CD4-positive, alpha-beta T cell treated with Interferon gamma for 1 hour (primary cell): Measurements from ENCODE around the gene ADAM22.

Source experiments
- DNase-seq: peaks from one replicate; pipeline ENCODE4 v3.0.0-alpha.2; 2020

Gene ADAM22

GRCh38 chr7:87961754-87962153 lies 27.7 kb downstream of the ADAM22 start:
- DNase-seq: no peak

DNA sequence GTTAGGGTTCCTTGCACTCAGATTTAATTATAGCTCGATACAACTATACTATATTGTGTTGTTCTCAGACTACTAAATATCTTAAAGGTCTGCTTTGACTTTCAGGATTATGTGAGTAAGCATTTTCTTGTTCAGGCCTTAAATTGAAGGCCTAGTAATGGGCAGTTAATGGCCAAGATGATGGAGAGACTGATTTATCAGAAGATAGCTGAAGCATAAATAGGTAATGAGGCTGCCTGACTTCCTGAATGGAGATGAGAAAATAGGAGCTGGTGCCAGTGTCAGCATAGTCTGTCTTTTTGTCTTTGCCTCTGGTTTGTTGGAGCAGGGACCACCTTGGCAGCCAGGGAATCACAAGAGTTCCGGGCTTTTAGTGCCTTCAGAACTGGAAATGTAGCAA lies 32.2 kb downstream of the ADAM22 start:
- DNase-seq: no peak

GRCh38 chr7:87968021-87968420 lies 34.0 kb downstream of the ADAM22 start:
- no peak for DNase-seq

GRCh38 chr7:87982116-87982515 lies 48.1 kb downstream of the ADAM22 start:
- no peak for DNase-seq

GRCh38 chr7:87984088-87984487 lies 50.0 kb downstream of the ADAM22 start:
- DNase-seq: no peak

- DNase-seq: no peak
Measured at GRCh38 chr7:87993269-87993668, 59.2 kb downstream of the ADAM22 start.

DNA sequence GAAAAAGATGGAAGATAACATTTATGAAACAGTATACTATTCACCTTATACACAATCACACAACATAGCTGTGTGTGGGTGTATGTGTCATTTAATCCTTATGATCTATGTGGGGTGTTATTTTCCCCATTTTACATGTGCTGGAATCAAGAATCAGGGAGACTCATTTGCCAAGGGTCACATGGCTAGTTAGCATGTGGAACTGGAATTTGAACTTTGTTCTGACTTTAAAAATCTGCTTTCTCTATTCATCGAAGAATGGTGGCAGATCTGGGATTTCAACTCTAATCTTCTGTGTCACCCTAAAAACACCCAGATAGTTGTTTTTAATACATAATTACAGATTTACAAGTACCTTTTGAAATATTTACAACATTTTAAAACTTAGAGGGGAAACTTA lies 65.2 kb downstream of the ADAM22 start:
- DNase-seq: no peak

- DNase-seq: no peak
Measured at GRCh38 chr7:88001744-88002530, 67.9 kb downstream of the ADAM22 start.

- DNase-seq: no peak
Measured at GRCh38 chr7:88002617-88003016, 68.6 kb downstream of the ADAM22 start.

GRCh38 chr7:88003581-88003980 lies 69.5 kb downstream of the ADAM22 start:
- DNase-seq: no peak

DNA sequence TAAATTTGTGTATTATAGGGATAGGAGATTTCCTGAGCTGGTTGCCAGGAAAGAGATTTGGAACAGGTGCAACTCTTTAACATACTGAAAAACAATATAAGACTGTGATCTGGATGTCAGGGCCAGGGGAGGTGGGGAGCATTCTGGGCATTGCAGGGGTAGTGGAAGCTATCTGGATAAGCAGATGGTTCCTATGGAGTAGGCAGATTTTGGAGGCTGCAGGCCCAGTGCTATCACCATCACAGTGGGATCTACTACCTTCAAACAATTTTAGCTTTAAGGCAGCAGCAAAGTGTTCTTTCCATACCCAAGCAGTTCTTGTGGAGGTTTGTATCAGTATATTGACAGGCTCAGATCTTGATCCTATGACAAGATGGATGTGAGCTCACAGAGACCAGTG lies 71.1 kb downstream of the ADAM22 start:
- DNase-seq: no peak

GRCh38 chr7:88009651-88010050 lies 75.6 kb downstream of the ADAM22 start:
- DNase-seq: no peak

- no peak for DNase-seq
Measured at GRCh38 chr7:88012086-88012485, 78.0 kb downstream of the ADAM22 start.

DNA sequence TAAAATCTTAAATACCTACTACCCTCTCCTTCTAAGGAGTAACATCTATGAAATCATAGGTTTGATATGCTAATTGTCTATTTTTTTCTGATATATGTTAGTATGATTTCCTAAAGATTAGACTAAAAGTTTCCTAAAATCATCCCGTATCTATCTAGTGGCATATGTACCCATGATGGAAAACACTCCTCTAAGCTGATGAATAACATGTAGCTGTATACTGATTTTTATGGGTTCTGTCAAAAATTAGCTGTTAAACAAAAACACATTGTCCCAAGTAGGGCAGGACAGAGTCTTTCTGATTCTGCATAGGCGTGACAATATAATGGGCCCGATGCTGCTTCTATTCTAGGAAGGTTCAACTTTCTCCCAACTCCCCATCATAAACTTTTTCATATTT lies 79.9 kb downstream of the ADAM22 start:
- DNase-seq: no peak

- DNase-seq: no peak
Measured at GRCh38 chr7:88014581-88014980, 80.5 kb downstream of the ADAM22 start.

GRCh38 chr7:88015309-88015708 lies 81.3 kb downstream of the ADAM22 start:
- DNase-seq: no peak

DNA sequence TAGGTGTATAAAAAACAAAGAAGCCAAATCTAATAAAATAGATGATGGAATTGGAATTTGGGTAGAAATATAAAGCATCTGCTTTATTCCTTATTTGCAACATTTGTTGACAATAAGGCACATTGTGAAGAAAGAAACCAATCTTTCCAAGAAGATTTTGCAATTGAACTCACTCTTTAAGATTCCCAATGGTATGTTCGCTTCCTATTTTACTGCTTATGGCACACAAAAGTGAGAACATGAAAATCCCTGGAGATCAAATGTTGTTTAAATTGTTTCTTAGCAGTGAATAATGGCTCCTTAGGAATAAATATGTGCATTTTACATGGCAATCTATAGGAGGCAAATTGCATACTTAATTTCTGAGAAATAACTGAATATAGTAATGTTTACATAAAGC lies 84.5 kb downstream of the ADAM22 start:
- no peak for DNase-seq

- DNase-seq: no peak
Measured at GRCh38 chr7:88020953-88021665, 87.1 kb downstream of the ADAM22 start.

DNA sequence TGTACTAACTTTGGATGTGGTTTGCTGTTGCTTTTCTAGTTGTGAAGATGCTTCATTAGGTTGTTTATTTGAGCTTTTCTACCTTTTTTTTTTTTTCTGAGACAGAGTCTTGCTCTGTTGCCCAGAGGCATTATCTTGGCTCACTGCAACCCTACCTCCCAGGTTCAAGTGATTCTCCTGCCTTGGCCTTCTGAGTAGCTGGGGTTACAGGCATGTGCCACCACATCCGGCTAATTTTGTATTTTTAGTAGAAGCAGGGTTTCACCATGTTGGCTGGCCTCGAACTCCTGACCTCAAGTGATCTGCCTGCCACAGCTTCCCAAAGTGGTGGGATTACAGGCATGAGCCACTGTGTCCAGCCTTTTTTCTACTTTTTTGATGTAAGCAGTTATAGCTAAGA lies 93.7 kb downstream of the ADAM22 start:
- no peak for DNase-seq

DNA sequence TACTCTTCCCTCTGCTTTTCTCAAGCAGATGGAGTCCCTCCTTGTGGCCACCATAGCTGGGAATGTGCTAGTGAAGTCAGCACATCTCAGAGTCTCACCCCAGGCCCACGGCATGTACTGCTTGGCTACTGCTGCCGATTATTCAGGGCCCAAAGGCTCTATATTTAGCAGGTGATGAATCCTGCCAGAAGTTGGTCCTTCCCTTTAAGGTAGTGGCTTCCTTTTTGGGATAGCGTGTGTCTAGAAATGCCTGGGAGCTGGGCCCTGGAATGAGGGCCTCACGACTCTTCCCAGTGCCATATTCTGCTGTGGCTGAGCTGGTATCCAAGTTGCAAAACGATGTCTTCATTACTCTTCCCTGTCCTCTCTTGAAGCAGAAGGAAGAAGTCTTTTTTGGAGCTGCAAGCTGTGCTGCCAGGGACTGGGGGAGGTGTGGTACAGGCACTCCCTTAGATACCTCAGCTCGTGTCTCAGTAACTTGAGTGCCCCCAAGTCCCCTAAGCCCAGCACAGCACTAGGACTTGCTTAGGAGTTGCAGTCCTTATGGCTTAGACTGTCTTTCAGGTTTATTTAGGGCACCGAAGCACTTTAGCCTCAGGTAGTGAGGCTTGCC lies 100.1 kb downstream of the ADAM22 start:
- no peak for DNase-seq

DNA sequence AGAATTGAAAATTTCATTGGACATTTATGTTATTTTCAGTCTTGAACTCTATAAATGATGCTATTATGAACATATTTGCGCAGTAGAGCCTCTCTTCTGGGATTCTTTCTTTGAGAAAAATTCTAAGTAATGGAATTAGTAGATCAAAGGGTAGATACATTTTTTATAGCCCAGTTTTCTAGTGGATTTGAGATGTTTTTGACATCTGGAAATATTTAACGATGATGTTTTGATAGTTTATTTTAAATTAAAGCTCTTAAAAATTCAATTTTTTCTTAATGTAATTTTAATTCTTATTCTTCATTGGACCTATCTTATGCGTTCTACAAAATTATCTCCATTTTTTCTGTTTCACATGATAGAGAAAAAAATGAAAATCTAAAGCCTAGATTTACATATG lies 103.0 kb downstream of the ADAM22 start:
- DNase-seq: no peak

DNA sequence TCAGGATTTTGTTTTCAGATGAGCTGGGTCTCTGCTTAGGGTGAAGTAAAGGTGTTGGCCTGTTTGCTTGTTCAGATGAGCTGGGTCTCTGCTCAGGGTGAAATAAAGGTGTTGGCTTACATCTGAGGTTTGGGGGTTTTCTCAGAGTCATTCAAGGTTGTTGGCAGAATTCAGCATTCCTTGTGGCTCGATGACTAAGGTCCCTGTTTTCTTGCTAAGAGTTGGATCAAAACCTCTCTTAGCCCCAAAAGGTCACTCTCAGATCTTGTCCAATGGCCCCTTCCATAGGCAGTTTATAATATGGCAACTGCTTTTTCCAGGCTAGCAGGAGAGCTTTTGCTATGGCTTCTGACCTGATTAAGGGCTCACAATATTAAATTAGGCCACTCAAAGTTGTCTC lies 106.6 kb downstream of the ADAM22 start:
- DNase-seq: no peak

- no peak for DNase-seq
Measured at GRCh38 chr7:88041583-88041982, 107.5 kb downstream of the ADAM22 start.

- no peak for DNase-seq
Measured at GRCh38 chr7:88042157-88042556, 108.1 kb downstream of the ADAM22 start.
